ENCODE results near the gene EYS. TPM values are rescaled to one million over a fixed set of nuclear protein-coding genes. Genes with fewer than 3 reads are reported as not detected.

EYS gene
- total RNA-seq, 1 donor from 2014 or later, result not detected

GRCh38 chr6:65700561-65700960 is 6.5 kb downstream of the EYS start:
- no peaks in the 10 kb centered on the region for H3K4me1 Mint-ChIP-seq (ENCODE audit: unreplicated experiment)
- H3K9me3 Mint-ChIP-seq (ENCODE audit: unreplicated experiment), result no peaks in the 10 kb centered on the region
- no peaks in the 10 kb centered on the region for H3K36me3 Mint-ChIP-seq (ENCODE audit: low read depth, unreplicated experiment)
- TF ChIP-seq CTCF (IDR thresholded peaks at IDR 0.05; ENCODE audit: unreplicated experiment), result no peak
- H3K4me3 Mint-ChIP-seq (ENCODE audit: unreplicated experiment), result no peak overlapping the region
- no peaks in the 10 kb centered on the region for H3K27me3 Mint-ChIP-seq (ENCODE audit: unreplicated experiment)
- H3K27ac Mint-ChIP-seq (ENCODE audit: unreplicated experiment), result no peak overlapping the region
- DNase-seq (ENCODE audit: low spot score), result no peak

- no peaks in the 10 kb centered on the region for H3K9me3 Mint-ChIP-seq (ENCODE audit: unreplicated experiment)
- TF ChIP-seq CTCF (IDR thresholded peaks at IDR 0.05; ENCODE audit: unreplicated experiment), result no peak
- no peak overlapping the region for H3K4me3 Mint-ChIP-seq (ENCODE audit: unreplicated experiment)
- peaks cover 3% of the 10 kb centered on the region for H3K27me3 Mint-ChIP-seq (ENCODE audit: unreplicated experiment)
- DNase-seq (ENCODE audit: low spot score), result no peak
- H3K36me3 Mint-ChIP-seq (ENCODE audit: low read depth, unreplicated experiment), result no peaks in the 10 kb centered on the region
- H3K27ac Mint-ChIP-seq (ENCODE audit: unreplicated experiment), result no peak overlapping the region
- no peaks in the 10 kb centered on the region for H3K4me1 Mint-ChIP-seq (ENCODE audit: unreplicated experiment)
Observed at GRCh38 chr6:65692109-65692508, 14.9 kb downstream of the EYS start.

- no peak for DNase-seq (ENCODE audit: low spot score)
- Mint-ChIP-seq H3K36me3 (ENCODE audit: low read depth, unreplicated experiment) (no peaks in the 10 kb centered on the region), H3K4me1 (ENCODE audit: unreplicated experiment) (no peaks in the 10 kb centered on the region), H3K4me3 (ENCODE audit: unreplicated experiment) (no peak overlapping the region), H3K27me3 (ENCODE audit: unreplicated experiment) (no peaks in the 10 kb centered on the region), H3K27ac (ENCODE audit: unreplicated experiment) (no peak overlapping the region), H3K9me3 (ENCODE audit: unreplicated experiment) (no peaks in the 10 kb centered on the region)
- TF ChIP-seq CTCF (IDR thresholded peaks at IDR 0.05; ENCODE audit: unreplicated experiment), result no peak
Observed at GRCh38 chr6:65680232-65680631, 26.8 kb downstream of the EYS start.

- Mint-ChIP-seq H3K36me3 (ENCODE audit: low read depth, unreplicated experiment) (no peaks in the 10 kb centered on the region), H3K9me3 (ENCODE audit: unreplicated experiment) (no peaks in the 10 kb centered on the region), H3K27me3 (ENCODE audit: unreplicated experiment) (peaks cover 1% of the 10 kb centered on the region), H3K4me1 (ENCODE audit: unreplicated experiment) (no peaks in the 10 kb centered on the region), H3K4me3 (ENCODE audit: unreplicated experiment) (no peak overlapping the region), H3K27ac (ENCODE audit: unreplicated experiment) (no peak overlapping the region)
- DNase-seq (ENCODE audit: low spot score), result no peak
- TF ChIP-seq CTCF (IDR thresholded peaks at IDR 0.05; ENCODE audit: unreplicated experiment), result no peak
Observed at GRCh38 chr6:65671922-65672321, 35.1 kb downstream of the EYS start.

GRCh38 chr6:65667916-65668656 is 38.9 kb downstream of the EYS start:
- no peak overlapping the region for H3K27ac Mint-ChIP-seq (ENCODE audit: unreplicated experiment)
- no peak for TF ChIP-seq CTCF (IDR thresholded peaks at IDR 0.05; ENCODE audit: unreplicated experiment)
- no peaks in the 10 kb centered on the region for H3K4me1 Mint-ChIP-seq (ENCODE audit: unreplicated experiment)
- DNase-seq (ENCODE audit: low spot score), result no peak
- H3K9me3 Mint-ChIP-seq (ENCODE audit: unreplicated experiment), result no peaks in the 10 kb centered on the region
- peaks cover under 1% of the 10 kb centered on the region for H3K27me3 Mint-ChIP-seq (ENCODE audit: unreplicated experiment)
- H3K4me3 Mint-ChIP-seq (ENCODE audit: unreplicated experiment), result no peak overlapping the region
- no peaks in the 10 kb centered on the region for H3K36me3 Mint-ChIP-seq (ENCODE audit: low read depth, unreplicated experiment)

Measured in endothelial cell (in vitro differentiated cells).